Stimulated activated CD4-positive, alpha-beta T cell treated with anti-CD3 and anti-CD28 coated beads, Interleukin-12 subunit alpha, Interleukin-12 subunit beta, amount 100 ng/mL, for 24 hours (primary cell): ENCODE measurements around the gene CRIP1.
A peak's percentile ranks its signal among the peaks of the same experiment; 100 is the strongest.

Experiments
- DNase-seq, 2 experiments: peaks; one replicate each; pipeline ENCODE4 v3.0.0-alpha.2; 2020; ENCODE audit warnings: low read depth in 2 of 2

Gene CRIP1

DNA sequence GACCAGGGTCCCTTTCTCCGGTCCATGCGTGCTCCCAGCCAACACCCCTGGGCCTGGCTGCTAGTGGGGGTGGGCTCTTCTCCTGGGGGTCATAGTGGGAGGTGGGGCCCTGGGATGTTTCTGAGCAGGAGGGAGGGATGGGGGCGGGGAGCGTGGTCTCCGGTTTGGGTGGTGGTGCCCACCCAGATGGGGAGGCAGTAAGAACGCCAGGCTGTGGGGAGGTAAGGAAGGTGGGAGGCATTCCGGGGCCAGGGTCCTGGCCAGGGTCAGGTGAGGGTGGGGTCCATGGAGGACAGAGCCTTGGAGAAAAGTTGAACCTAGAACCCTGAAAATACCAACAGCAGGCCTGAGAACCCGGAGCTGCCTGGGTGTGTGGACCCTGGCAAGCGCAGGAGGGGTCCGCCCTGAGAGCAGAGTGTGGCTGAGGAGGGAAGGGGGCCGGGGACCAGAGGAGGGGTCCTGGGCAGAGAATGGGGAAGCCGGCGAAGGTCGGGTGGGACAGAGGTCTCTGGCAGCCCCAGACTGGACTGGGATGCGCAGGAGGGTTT, 6.4 kb upstream of the CRIP1 start:
- DNase-seq, result no peak

DNA sequence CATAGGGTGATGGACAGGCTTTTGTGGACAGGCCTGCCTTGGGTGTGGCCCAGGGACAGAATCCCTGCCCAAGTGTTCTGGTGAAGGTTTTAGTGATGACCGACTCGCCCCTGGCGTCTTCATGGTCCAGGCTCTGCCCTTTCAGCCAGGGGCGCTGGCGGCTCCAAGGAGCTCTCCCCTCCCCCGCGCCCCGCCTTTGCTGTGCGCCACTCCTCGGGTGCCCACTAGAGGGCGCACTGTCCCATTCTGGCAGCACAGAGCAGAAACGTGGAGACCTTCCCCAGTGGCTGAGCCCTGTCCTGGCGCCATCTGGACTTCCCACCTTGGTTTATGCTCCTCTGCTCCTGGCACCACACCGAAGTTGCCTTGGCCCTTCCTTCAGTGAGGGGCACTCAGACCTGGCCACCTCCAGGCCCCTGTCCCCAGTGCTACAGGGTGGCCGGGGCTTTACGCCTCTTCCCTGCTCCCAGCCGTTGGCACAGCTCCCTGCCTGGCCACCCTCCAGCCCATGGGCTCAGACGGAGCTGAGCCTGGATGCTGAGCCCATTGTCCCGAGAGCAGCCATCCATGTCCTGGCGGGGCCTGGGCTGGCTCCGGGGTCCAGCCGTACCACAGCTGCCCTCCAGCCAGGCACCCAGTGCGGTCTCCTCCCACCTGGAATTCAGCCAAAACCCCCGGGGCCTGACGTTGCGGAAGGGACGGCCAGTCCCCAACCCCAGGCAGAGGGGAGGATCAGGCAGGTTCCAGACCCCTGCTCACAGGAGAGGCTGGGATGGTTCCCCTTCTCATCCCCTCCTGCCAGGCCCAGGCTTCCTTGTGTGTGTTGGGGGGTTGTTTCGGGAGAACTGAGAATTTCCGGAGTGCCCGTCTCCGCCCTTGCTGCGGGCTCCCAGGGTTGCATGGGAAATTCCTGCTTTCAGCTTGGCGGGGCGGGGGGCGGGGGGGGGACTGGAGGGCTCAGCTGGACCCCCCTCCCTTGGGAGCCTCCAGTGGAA, 5.6 kb upstream of the CRIP1 start:
- peak; percentile 81 to 88 for DNase-seq

DNA sequence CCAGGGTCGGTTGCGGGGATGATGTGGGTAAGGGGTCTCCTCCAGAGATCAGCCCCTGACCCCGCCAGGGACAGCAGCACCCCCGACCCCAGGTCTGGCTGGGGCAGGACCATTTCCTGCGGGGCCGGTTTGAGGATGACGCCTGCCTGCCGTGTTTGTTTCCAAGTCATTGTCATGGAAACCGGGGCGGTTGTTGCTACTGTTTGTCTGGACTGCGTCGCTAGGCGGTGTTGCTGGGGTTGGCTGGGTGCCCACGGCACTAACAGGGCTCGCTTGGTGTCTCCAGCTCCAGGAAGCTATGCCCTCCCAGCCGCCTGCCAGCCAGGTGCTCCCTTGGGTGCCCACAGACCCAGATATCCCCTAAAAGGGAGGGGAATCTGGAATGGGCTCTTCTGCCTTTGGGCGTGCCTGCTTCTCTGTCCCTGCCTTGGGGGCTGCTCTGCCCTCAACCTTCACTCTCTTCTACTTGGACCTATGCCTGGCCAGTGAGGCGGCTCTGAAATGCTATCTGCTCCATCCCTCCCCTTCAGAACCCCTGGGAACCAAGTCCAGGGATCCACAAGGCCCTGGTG, 4.7 kb upstream of the CRIP1 start:
- DNase-seq, result peak; percentile 77 to 82

DNA sequence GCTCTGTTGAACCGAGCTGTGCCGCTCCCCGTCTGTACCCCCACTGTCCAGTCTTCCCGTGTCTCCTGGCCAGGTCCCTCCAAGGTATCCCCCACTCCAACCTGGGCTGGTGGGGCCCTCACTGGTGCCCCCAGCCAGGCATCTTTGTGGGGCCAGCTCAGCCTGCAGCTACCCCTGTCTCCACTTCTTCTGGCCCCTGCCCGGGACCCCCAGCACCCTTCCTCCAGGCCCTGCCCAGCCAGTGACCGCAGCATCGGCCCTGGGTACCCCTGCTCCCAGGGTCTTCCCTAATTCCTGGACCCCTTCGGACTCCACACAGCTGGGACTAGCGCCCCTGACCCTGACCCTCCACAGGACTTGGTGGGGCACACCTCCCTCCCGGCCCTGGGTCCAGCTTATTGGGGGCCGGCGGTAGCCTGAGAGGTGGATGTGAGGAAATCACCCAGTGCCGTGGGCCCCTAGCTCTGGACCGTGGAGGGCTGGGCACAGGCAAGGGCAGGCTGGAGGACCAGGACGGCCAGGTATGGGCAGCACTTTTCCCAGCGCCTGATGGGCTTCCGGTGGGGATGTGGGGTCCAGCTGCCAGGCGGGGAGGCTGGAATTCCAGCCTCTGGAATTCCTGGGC, 4.1 kb upstream of the CRIP1 start:
- DNase-seq, result no peak

DNA sequence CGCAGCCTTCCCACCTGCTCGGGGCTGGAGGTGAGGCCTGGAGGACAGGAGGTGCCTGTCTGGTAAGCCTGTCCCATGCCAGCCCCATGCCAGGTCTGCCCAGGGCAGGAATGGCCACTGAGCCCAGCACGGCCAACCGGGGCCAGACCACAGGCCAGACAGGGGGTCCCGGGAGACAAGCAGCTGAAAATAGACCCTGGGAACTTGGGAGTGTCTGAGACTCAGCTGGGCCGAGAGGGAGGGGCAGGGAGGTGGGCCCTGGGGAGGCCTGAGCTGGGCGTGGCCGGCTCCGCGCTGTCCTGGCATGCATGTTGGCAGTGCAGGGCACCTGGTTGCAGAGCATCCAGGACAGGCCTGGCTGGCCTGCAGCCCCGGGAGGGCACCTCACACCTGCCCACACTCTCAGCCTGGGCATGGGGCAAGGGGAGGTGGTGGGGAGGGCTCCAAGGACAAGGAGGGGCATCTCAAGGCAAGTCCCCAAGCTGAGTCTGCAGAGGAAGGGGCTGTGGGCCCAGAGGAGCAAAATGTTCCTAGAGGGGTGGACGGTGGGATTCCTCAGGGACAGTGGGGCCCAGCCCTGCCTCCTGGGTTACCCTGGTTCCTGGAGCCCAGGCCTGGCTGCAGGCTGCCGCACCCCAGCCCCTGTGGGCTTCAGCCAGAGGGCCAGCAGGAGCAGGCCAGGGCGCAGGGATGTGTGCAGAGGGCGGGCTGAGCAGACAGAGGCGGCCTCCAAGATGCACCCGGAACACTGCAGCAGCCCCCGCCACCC, 3.2 kb upstream of the CRIP1 start:
- no peak for DNase-seq

DNA sequence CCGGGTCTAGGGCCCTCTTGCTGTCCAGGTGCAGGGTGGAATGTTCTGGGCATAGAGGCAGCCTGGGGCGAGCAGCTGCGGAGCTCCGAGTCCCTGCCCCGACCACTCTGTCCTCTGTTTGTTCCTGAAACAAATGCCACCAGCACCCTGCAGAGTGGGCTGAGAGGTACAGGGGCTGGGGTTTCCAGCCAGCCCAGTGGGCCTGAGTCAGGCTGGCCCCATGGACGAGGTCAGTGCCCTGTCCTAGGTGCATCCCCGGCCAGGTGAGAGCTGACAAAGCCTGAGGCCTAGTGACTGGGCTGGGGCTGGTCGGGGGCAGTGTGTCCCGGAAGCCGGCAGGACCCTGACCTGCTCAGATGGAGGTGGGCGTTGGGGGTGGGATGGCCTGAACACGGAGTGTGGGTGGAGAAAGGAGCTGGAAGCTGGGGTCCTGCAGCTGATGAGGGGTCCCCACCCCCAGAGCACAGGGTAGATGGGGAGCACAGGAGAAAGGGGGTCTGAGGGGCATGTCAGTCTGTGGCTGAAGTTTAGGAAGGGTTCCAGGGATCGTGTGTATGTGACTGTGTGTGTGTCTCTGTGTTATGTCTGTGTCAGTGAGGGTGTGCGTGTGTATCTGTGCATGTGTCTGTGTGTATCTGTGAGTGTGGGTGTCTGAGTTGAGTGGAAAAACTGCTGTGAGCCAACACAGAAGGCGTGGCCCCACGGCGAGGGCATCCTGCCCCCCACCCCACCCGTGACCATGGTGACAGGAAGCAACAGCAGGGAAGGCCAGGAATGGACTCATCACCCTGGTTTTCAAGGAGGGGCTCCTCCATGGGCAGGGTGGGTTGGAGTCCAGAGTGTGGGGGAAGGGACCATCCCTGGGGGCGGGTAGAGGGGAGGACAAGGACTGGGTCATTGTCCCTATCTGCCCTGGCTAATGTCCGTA, 2.4 kb upstream of the CRIP1 start:
- no peak for DNase-seq

DNA sequence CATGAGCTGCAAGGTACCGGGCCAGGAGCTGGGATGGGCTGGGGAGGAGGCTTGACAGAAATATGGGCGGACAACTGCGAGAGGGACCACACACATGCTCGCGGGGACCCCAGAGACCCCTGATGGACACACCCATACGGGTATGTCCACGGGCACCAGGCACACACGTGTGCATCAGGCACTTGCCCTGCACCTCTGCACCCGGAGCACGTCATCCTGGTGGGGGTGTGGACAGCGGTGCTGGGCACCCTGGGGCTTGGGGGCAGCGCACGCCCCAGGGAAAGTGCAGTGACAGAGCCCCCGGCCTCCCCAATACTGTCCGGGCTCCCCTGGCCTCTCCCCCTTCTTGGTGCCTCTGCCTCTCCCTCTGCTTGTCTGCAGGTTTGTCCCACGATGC, 1.7 kb upstream of the CRIP1 start:
- DNase-seq, result no peak

DNA sequence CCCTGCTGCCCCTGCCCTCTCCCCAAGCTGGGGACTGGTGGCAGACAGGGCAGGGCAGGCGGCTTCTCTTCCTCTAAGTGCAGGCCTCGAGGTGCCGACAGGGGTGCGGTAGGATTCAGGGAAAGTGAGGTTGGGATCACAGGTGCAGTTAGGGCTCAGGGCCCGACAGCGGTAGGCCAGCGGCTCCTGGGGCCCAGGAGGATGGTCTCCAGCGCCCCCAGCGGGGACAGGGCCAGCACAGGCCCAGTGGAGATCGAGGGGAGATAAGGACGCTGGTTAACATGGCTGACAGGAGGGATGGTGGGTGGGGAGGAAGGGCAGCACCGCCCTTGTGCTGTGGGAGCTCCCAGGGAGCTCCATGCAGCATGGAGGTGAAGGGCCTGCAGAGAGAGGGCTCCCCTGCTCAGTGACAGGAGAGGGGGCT, 935 bp upstream of the CRIP1 start:
- no peak for DNase-seq

DNA sequence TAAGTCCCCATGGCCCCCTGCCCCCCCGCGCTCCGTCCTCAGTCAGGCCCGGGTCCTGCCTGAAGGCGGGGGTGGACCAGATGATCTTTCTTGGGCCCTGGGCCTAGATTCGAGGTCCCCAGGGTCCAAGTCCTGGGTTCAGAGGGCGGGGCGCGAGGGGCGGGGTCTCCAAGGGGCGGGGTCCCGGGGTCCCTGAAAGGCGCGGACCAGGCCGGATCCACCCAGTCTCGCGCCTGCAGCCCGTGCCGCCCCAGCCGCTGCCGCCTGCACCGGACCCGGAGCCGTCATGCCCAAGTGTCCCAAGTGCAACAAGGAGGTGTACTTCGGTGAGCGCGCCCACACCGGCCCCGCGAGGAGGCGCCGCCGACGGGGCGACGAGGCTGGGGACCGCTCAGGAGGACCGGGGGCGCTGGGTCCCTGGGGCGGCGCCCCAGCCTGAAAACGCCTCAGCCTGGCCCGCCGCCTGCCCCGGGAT, 325 bp downstream of the CRIP1 start:
- peak in 1 of 2 experiments; percentile 53 for DNase-seq

DNA sequence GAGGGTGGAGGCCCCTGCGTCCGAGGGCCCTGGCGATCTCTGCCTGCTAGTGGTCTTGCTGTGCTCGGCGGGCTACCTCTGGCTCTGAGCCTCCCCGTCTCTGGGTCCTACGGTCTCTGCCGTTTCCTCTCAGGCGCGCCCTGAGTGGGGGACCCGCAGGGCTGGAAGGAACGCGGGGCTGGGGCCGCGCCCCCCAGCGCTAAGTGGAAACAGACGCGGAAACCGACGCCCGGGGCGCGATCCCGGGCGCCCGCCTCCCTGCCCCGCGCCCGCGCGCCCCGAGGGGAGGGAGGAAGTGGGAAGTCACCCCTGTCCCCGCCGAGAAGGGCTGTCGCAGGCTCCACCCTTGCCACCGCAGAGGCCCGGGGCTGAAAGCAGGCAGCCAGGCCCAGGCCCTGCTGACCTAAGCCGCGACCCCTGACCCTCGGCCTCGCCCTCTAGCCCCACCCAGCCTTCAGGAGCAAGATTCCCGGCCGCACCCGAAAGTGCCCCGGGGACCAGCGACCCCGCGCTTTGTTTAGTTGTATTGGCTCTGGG, 831 bp downstream of the CRIP1 start:
- peak in 1 of 2 experiments; percentile 38 for DNase-seq

DNA sequence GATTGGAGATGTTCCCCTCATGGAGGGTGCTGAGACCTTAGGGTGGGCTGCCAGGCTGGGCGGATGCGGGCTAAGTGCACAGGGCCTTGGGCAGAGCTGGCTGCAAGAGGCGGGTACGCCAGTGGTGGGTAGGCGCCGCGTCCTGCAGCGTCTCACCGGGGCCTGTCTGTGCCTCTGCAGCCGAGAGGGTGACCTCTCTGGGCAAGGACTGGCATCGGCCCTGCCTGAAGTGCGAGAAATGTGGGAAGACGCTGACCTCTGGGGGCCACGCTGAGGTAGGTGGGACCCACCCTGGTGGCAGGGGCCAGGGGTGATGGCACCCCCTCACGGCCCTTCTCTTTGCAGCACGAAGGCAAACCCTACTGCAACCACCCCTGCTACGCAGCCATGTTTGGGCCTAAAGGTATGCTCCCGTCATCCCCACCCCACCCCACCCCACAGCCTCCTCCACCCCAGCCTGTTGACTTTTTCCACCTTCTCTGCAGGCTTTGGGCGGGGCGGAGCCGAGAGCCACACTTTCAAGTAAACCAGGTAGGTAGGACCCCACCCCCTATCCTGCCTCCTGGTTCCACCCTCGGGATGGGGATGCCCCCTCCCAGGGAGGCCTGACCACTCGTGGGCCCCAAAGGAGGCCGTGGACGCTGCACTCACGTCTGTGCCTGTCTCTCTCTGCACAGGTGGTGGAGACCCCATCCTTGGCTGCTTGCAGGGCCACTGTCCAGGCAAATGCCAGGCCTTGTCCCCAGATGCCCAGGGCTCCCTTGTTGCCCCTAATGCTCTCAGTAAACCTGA, 1.5 kb downstream of the CRIP1 start:
- no peak for DNase-seq

DNA sequence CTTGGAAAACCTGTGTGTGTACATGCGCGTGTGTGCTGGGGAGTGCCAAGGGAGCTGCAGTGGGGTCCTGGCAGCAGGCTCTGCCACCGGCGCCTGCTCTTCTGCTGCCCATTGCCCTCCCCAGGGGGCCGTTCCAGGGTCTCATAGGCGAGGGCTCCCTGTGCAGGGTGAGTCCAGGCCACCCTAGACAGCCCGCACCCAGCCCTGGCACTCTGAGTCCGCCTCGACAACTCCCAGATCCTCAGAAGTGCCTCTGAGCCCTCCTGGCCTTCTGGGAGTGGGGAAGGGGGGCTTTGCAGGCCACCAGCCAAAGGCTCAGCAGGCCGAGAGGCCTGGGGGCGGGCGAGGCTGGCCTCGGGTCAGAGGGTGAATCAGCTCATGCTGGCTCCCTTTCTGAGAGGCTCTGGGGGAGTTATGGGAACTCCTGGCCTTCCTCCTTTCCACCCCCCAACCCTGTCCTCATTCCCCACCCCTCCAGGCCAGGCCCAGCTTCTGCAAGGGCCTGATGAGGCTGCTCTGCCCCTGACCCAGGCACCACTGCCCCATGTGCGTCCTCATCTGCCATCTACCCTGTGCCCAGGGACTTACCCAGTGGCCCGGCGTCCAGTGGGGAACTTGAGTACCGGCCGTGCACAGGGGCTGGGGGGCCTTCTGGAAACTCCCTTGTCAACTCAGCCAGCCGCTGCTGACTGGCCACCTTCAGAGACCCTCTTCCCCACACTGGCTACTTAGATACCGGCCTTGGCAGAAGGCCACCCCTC, 2.3 kb downstream of the CRIP1 start:
- DNase-seq, result no peak

DNA sequence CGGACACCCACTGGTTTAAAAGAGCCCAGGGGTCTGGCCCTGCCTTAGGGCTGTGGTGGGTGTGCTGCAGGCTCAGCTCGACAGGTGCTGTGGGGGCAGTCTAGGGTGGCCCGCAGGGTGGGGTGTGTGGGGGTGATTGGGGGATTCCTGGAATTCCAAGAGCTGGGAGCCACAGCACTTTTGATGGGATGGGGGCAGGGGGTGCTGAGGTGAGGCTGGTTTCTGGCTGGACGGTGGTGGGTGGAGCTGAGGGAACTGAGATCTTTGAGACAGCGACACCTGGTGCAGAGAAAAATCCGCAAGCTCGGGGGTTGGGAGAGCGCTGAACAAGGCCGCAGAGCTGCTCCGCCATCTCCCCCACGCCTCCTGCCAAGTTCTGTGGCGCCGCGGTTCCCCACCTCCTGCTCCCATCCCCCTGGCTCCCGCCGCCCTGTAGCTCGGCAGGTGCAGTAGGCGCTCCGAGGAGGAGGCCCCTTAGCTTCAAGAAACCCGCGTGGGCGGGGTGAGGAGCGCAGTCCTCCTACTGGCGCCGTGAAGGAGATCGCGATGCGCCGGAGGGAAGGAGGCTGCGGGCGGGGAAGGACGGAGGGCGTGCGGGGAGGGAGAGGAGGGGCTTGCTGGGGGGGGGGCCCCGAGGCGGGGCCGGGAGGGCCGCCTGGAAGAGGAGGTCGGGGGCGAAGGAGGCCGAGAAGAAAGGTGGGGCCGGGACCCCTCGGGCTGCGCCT, 3.0 kb downstream of the CRIP1 start:
- peak; percentile 63 to 80 for DNase-seq

DNA sequence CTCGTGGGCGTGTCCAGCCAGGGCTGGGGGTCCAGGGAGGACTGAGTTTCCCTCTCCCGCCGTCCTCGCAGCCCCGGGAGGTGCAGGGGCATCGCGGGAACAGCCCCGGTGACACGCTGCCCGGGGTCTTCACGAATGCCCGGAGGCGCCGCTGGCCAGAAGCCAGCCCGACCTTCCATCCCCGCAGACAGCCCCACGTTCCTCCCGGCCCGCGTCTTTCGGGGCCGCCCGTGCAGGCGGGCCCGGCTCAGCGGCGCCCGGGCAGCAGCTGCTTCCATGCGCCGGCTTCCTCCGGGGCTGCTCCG, 3.5 kb downstream of the CRIP1 start:
- DNase-seq, result no peak

DNA sequence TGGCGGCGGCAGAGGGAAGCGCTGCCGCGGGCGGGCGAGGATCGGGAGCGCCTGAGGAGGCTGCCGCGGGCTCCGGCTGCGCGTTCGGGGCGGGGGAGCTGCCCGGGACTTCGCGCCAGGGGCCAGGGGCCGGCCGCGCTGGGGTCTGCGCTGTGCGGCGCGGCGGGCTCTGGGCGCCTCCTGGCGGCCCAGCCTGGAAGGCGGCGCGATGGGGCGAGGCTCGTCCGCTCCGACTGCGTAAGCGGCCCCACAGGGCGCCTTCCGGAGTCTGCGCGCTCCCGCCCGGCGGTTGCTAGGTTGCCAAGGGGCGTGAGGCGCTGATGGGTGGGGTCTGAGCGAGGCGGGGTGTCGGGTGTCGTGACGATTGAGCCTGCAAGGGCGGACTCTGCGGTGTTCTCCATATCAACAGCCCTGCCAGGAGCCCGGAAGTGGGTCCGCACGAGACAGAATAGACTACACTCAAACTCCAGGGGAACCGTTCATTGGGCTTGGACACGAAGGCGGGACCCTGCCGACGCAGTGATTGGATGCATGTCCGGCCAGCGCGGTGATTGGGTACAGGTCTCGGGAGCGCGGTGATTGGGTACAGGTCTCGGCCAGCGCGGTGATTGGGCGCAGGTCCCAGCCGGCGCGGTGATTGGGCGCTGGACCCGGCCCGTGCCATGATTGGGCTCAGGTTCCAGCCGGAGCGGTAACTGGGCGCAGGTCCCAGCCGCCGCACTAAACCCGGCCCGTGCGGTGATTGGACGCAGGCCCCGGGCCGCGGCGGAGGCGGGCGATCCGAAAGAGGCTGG, 4.1 kb downstream of the CRIP1 start, which contains the start of gene TEDC1:
TSS of gene TEDC1 (plus strand) at position 675 of the 794 bp plus-strand sequence. CDS start 130 bp downstream, outside the sequence.
- DNase-seq, result peak; percentile 98 to 99

DNA sequence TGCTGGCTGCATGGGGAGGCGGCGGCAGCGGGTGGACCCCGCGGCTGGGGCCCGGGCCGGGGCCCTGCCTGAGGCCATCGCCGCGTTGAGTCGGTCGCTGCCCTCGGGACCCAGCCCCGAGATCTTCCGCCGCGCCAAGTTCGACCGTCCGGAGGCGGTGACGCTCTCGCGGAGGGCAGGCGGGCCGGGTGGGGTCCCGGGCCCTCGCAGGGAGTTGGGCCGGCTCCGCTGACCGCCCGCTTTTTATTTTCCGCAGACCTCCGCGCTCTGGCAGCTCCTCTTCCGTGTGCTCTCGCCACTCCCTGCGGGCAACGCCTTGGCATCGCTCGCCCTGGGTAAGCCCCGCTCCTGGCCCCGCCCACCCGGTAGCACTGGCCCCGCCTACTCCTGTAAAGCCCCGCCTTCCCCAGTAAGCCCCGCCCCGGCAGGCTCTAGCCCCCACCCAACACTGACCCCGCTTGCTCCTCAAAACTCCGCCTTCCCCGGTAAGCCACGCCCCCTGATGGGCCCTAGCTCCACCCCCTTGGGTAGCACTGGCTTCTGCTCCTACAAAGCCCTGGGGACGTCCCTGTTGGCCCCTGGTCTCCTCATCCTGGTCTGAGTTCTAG, 4.8 kb downstream of the CRIP1 start:
- DNase-seq, result peak; percentile 78 to 92
